NOMO-1 treated with dmso at 0.1 percent for 144 hours (cell line): ENCODE data around the gene HCRTR2.
"Not testable (repeated sequence)": the region's sequence is repeated elsewhere in the genome, so short reads cannot be mapped to it uniquely, and the experiment has no call there.

ENCODE experiments used
- DNase-seq: peaks from one replicate; lab custom pipeline; 2025; ENCODE audit not compliant: unreplicated experiment; lab: John Stamatoyannopoulos, UW

The HCRTR2 gene

GRCh38 chr6:55210952-55211351 is 36.6 kb downstream of the HCRTR2 start:
- no peak for DNase-seq

- no peak for DNase-seq
Measured at GRCh38 chr6:55212156-55212555, 37.8 kb downstream of the HCRTR2 start.

- no peak for DNase-seq
Measured at GRCh38 chr6:55220961-55221360, 46.6 kb downstream of the HCRTR2 start.

DNA sequence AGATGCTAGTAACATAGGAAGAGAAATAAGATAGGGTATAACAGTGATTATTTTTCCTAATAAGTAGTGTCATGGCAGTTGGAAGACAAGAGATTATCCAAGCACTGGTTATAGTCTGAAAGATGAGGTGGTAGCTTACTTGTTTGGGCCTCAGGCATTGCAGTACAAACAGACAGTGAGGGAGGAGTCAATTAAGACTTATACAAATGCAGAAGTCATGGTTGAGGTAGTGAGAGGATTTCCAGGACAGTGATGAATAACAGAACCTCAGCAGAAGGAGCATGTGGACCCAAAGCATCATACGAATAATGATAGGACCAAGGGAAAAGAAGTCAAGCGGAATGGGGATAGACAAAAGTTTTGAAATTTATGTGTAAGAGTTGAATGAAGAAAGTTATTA is 53.5 kb downstream of the HCRTR2 start:
- DNase-seq, result no peak

- DNase-seq, result no peak
Measured at GRCh38 chr6:55239099-55239498, 64.8 kb downstream of the HCRTR2 start.

GRCh38 chr6:55240975-55241605 is 66.8 kb downstream of the HCRTR2 start:
- DNase-seq, result not testable (repeated sequence)

DNA sequence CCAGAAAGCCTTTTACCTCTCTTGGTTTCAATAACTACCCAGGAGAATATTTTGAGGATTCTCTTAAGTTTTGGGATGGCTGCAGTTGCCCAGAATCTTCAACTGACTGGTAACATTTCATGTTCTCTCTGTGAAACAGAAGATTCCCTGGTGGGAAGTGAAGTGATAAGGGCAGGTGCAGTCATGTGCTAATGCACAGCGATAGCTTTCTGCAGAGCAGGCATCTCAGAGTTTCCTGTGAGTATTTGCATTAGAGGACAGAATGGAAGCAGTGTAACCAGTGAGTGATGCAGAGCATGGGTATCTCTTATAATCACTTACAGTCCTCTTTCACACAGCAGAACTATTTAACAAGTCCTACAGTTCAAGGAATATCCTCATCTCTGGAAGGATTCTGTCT is 76.1 kb downstream of the HCRTR2 start:
- DNase-seq, result no peak

GRCh38 chr6:55255113-55255512 is 80.8 kb downstream of the HCRTR2 start:
- DNase-seq, result no peak

GRCh38 chr6:55260181-55260580 is 85.9 kb downstream of the HCRTR2 start:
- DNase-seq, result no peak

GRCh38 chr6:55265409-55266114 is 91.2 kb downstream of the HCRTR2 start:
- no peak for DNase-seq

- no peak for DNase-seq
Measured at GRCh38 chr6:55266896-55267295, 92.6 kb downstream of the HCRTR2 start.

GRCh38 chr6:55276745-55277530 is 102.6 kb downstream of the HCRTR2 start:
- DNase-seq, result peak; percentile 1

GRCh38 chr6:55277646-55278045 is 103.3 kb downstream of the HCRTR2 start:
- no peak for DNase-seq

DNA sequence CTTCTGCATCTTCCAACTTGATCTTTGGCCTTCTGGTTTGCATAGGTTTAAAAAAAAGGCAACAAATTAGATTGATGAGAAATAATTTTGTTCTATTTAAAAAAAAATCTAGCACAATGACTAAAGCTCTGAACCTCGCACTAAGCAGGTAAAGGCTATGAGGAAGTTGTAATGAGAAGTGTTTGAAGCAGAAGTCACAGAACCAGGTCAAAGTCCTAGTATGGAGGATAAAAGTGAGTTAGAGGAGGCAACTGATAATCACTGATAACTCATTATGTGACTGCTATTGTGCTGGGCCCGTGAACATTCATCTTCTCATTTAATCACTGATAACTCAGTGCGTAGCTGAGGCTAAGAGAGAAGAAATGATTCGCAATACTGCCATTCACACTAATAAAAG is 106.9 kb downstream of the HCRTR2 start:
- no peak for DNase-seq

GRCh38 chr6:55282115-55282514 is 107.8 kb downstream of the HCRTR2 start:
- DNase-seq, result no peak

- DNase-seq, result peak; percentile 26
Measured at GRCh38 chr6:55286824-55287223, 112.5 kb downstream of the HCRTR2 start.

DNA sequence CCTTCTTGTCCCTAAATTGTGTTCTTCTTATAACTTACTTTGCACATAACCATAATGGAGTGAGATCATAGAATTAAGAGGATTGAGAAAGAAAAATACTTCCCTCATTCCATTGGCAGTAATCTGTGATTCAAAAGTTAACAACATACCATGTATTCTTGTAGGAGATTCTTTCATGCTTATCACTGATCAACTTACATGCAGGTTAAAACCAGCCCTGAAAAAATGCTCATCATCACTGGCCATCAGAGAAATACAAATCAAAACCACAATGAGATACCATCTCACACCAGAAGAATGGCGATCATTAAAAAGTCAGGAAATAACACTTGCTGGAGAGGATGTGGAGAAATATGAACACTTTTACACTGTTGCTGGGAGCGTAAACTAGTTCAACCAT is 116.4 kb downstream of the HCRTR2 start:
- no peak for DNase-seq

GRCh38 chr6:55293116-55293515 is 118.8 kb downstream of the HCRTR2 start:
- DNase-seq, result no peak

GRCh38 chr6:55297214-55297613 is 122.9 kb downstream of the HCRTR2 start:
- not testable (repeated sequence) for DNase-seq

GRCh38 chr6:55299286-55299985 is 125.1 kb downstream of the HCRTR2 start:
- DNase-seq, result no peak

DNA sequence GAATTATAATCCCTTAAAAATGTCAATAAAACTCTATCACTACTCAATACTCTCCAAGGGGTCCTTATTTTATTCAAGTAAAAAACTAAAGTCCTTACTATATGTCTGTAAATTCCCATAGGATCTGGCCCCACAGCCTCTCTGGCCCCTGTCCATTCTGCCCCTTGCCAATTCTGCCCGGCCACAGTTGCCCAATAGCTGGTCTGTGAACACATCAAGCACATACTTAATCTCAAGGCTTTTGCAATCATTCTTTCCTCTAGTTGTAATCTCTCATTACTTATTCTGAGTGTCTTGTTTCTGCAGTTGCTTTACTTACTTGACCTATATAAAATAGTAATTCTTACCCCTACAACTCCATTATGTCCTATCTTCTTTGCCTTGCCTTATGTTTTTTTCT is 130.4 kb downstream of the HCRTR2 start:
- no peak for DNase-seq
